ENCODE measurements around the gene BPI.
"Not testable (repeated sequence)": the region's sequence is repeated elsewhere in the genome, so short reads cannot be mapped to it uniquely, and the experiment has no call there.

BPI gene

GRCh38 chr20:38358556-38358955 lies 54.6 kb downstream of the BPI start:
- no peak for TF ChIP-seq CTCF (IDR thresholded peaks at IDR 0.05; ENCODE audit: low read depth, low read length)
- no peak overlapping the region for H3K4me3 ChIP-seq (ENCODE audit: low read depth, low read length)

- H3K4me3 ChIP-seq (ENCODE audit: low read depth, low read length), result no peak overlapping the region
- no peak for TF ChIP-seq CTCF (IDR thresholded peaks at IDR 0.05; ENCODE audit: low read depth, low read length)
These were observed 59.2 kb downstream of the BPI start for GRCh38 chr20:38363004-38363747.

GRCh38 chr20:38369389-38369788 lies 65.4 kb downstream of the BPI start:
- no peak overlapping the region for H3K4me3 ChIP-seq (ENCODE audit: low read depth, low read length)
- no peak for TF ChIP-seq CTCF (IDR thresholded peaks at IDR 0.05; ENCODE audit: low read depth, low read length)

GRCh38 chr20:38372806-38373205 lies 68.8 kb downstream of the BPI start:
- no peak overlapping the region for H3K4me3 ChIP-seq (ENCODE audit: low read depth, low read length)
- no peak for TF ChIP-seq CTCF (IDR thresholded peaks at IDR 0.05; ENCODE audit: low read depth, low read length)

GRCh38 chr20:38373231-38373867 lies 69.4 kb downstream of the BPI start:
- H3K4me3 ChIP-seq (ENCODE audit: low read depth, low read length), result no peak overlapping the region
- no peak for TF ChIP-seq CTCF (IDR thresholded peaks at IDR 0.05; ENCODE audit: low read depth, low read length)

GRCh38 chr20:38373898-38374297 lies 69.9 kb downstream of the BPI start:
- no peak overlapping the region for H3K4me3 ChIP-seq (ENCODE audit: low read depth, low read length)
- TF ChIP-seq CTCF (IDR thresholded peaks at IDR 0.05; ENCODE audit: low read depth, low read length), result no peak

GRCh38 chr20:38377039-38377685 lies 73.2 kb downstream of the BPI start:
- no peak for TF ChIP-seq CTCF (IDR thresholded peaks at IDR 0.05; ENCODE audit: low read depth, low read length)
- no peak overlapping the region for H3K4me3 ChIP-seq (ENCODE audit: low read depth, low read length)

GRCh38 chr20:38377838-38378237 lies 73.9 kb downstream of the BPI start:
- H3K4me3 ChIP-seq (ENCODE audit: low read depth, low read length), result not testable (repeated sequence)

Data from WI38 (cell line).